ENCODE measurements around the gene IRF6.

Gene IRF6

GRCh38 chr1:209742409-209743144 lies 63.4 kb downstream of the IRF6 start:
- intact Hi-C loops (cut with DNase I), result no loop called here
- DNase-seq, result no peak

GRCh38 chr1:209741889-209742288 lies 64.1 kb downstream of the IRF6 start:
- no peak for DNase-seq
- intact Hi-C loops (cut with DNase I), result no loop called here

GRCh38 chr1:209741193-209741592 lies 64.7 kb downstream of the IRF6 start:
- intact Hi-C loops (cut with DNase I), result no loop called here

GRCh38 chr1:209738270-209738669 lies 67.7 kb downstream of the IRF6 start:
- intact Hi-C loops (cut with DNase I), result no loop called here
- no peak for DNase-seq

More at GRCh38 chr1:209741193-209741592, 64.7 kb downstream of the IRF6 start:
- no peak for DNase-seq

GRCh38 chr1:209737118-209737505 lies 68.8 kb downstream of the IRF6 start:
- intact Hi-C loops (cut with DNase I), result no loop called here

GRCh38 chr1:209736490-209737117 lies 69.3 kb downstream of the IRF6 start:
- DNase-seq, result no peak
- intact Hi-C loops (cut with DNase I), result no loop called here

More at GRCh38 chr1:209737118-209737505, 68.8 kb downstream of the IRF6 start:
- DNase-seq, result no peak
